ENCODE data around the gene RPS2.
"Not testable (repeated sequence)": the region's sequence is repeated elsewhere in the genome, so short reads cannot be mapped to it uniquely, and the experiment has no call there.

RPS2 gene

GRCh38 chr16:1941162-1942046 is 23.2 kb downstream of the RPS2 start:
- DNase-seq = no peak

- DNase-seq = no peak
These were observed 24.1 kb downstream of the RPS2 start for GRCh38 chr16:1940273-1941161.

GRCh38 chr16:1939833-1940232 is 24.8 kb downstream of the RPS2 start:
- DNase-seq = not testable (repeated sequence)

GRCh38 chr16:1938910-1939309 is 25.7 kb downstream of the RPS2 start:
- no peak for DNase-seq

GRCh38 chr16:1938316-1938715 is 26.3 kb downstream of the RPS2 start:
- DNase-seq = no peak

- no peak for DNase-seq
These were observed 27.6 kb downstream of the RPS2 start for GRCh38 chr16:1936945-1937479.

- no peak for DNase-seq
These were observed 31.4 kb downstream of the RPS2 start for GRCh38 chr16:1933097-1933661.

- no peak for DNase-seq
These were observed 32.3 kb downstream of the RPS2 start for GRCh38 chr16:1932050-1933028.

GRCh38 chr16:1930338-1930720 is 34.3 kb downstream of the RPS2 start:
- DNase-seq = no peak

GRCh38 chr16:1929578-1930337 is 34.9 kb downstream of the RPS2 start:
- peak; percentile 61 for DNase-seq

- DNase-seq = peak; percentile 7
These were observed 35.5 kb downstream of the RPS2 start for GRCh38 chr16:1929105-1929504.

- DNase-seq = no peak
These were observed 38.4 kb downstream of the RPS2 start for GRCh38 chr16:1926271-1926670.

GRCh38 chr16:1924095-1924494 is 40.5 kb downstream of the RPS2 start:
- no peak for DNase-seq

- no peak for DNase-seq
These were observed 41.2 kb downstream of the RPS2 start for GRCh38 chr16:1923299-1924034.

GRCh38 chr16:1922357-1922756 is 42.3 kb downstream of the RPS2 start:
- DNase-seq = no peak

- no peak for DNase-seq
These were observed 43.9 kb downstream of the RPS2 start for GRCh38 chr16:1920727-1921171.

GRCh38 chr16:1920122-1920521 is 44.5 kb downstream of the RPS2 start:
- DNase-seq = not testable (repeated sequence)

- no peak for DNase-seq
These were observed 45.2 kb downstream of the RPS2 start for GRCh38 chr16:1919327-1919998.

Data from DMS79 treated with DMSO at 0.1 percent for 48 hours (cell line).